HEK293 (cell line): Measurements from ENCODE around the gene OSBPL10.

ENCODE experiments used
- CTCF ChIA-PET: fragments of 350-600 bp; formaldehyde crosslinking; extraction: SDS; loops from one replicate; lab custom pipeline; 2021; ENCODE audit warnings: antibody characterized with exemption; lab: Yijun Ruan, JAX
- POLR2A ChIA-PET: fragments of 300-600 bp; formaldehyde crosslinking; extraction: SDS; loops from one replicate; lab custom pipeline; 2020; ENCODE audit warnings: antibody characterized with exemption, inconsistent platforms; lab: Yijun Ruan, JAX
- H3K27ac ChIP-seq: fragments of 200-500 bp; sonication (Bioruptor generic); 2 replicates; pipeline ENCODE4 v1.5.1; 2014; ENCODE audit warnings: low read depth, low read length, control low read depth, inconsistent platforms; ENCODE audit errors: extremely low read depth
- H3K36me3 ChIP-seq, 2 experiments: fragments of 200-500 bp in 1 of 2; sonication (Bioruptor generic) in 1 of 2; 1 replicate in 1 of 2; 2 replicates in 1 of 2; pipeline ENCODE4 v1.5.1; 2014 to 2017; ENCODE audit warnings: inconsistent platforms in 2 of 2, low read length in 2 of 2; ENCODE audit not compliant: control insufficient read depth in 2 of 2, insufficient read depth in 1 of 2
- H3K4me1 ChIP-seq: fragments of 200-500 bp; sonication (Bioruptor generic); 2 replicates; pipeline ENCODE4 v1.5.1; 2014; ENCODE audit warnings: mild to moderate bottlenecking, low read length, inconsistent platforms; ENCODE audit not compliant: control insufficient read depth, insufficient read depth
- H3K4me3 ChIP-seq: 2 replicates; pipeline ENCODE4 v1.5.1; 2011; ENCODE audit warnings: low read depth, mild to moderate bottlenecking, control low read depth, low read length, moderate library complexity
- H3K9me3 ChIP-seq: fragments of 200-500 bp; sonication (Bioruptor generic); 2 replicates; pipeline ENCODE4 v1.5.1; 2014; ENCODE audit warnings: low read depth, low read length, inconsistent platforms; ENCODE audit not compliant: control insufficient read depth, insufficient read depth
- ATF2 ChIP-seq: fragments of 450-650 bp; formaldehyde crosslinking; IDR thresholded peaks from 2 replicates; pipeline ENCODE4 v1.5.1; 2016; ENCODE audit warnings: missing biosample characterization, missing genetic modification characterization, low read depth
- YY2 ChIP-seq: fragments of 450-650 bp; formaldehyde crosslinking; IDR thresholded peaks from 2 replicates; pipeline ENCODE4 v1.5.1; 2016; ENCODE audit warnings: missing biosample characterization, missing genetic modification characterization
- ZBTB20 ChIP-seq: fragments of 450-650 bp; formaldehyde crosslinking; IDR thresholded peaks from 2 replicates; pipeline ENCODE4 v1.5.1; 2016; ENCODE audit warnings: missing biosample characterization, missing genetic modification characterization
- ZBTB8A ChIP-seq: fragments of 450-650 bp; formaldehyde crosslinking; IDR thresholded peaks from 2 replicates; pipeline ENCODE4 v1.5.1; 2016; ENCODE audit warnings: missing biosample characterization, missing genetic modification characterization
- ZNF114 ChIP-seq: fragments of 450-650 bp; formaldehyde crosslinking; IDR thresholded peaks from 2 replicates; pipeline ENCODE4 v1.5.0; 2017; ENCODE audit warnings: missing biosample characterization, missing genetic modification characterization
- ZNF202 ChIP-seq: fragments of 450-650 bp; formaldehyde crosslinking; IDR thresholded peaks from 2 replicates; pipeline ENCODE4 v1.5.1; 2016; ENCODE audit warnings: missing biosample characterization, missing genetic modification characterization, borderline replicate concordance
- ZNF311 ChIP-seq: fragments of 450-650 bp; formaldehyde crosslinking; IDR thresholded peaks from 2 replicates; pipeline ENCODE4 v1.5.1; 2017; ENCODE audit warnings: missing biosample characterization, missing genetic modification characterization, borderline replicate concordance
- ZNF341 ChIP-seq: fragments of 450-650 bp; formaldehyde crosslinking; IDR thresholded peaks from 2 replicates; pipeline ENCODE4; 2016; ENCODE audit warnings: low read depth, missing biosample characterization, missing genetic modification characterization
- ZNF529 ChIP-seq: fragments of 450-650 bp; formaldehyde crosslinking; IDR thresholded peaks from 2 replicates; pipeline ENCODE4 v1.5.1; 2017; ENCODE audit warnings: missing genetic modification characterization, missing biosample characterization; ENCODE audit not compliant: insufficient replicate concordance
- ZNF664 ChIP-seq: fragments of 450-650 bp; formaldehyde crosslinking; IDR thresholded peaks from 2 replicates; pipeline ENCODE4 v1.5.1; 2016; ENCODE audit warnings: missing biosample characterization, missing genetic modification characterization
- ZNF707 ChIP-seq: fragments of 450-650 bp; formaldehyde crosslinking; IDR thresholded peaks from 2 replicates; pipeline ENCODE4 v1.5.1; 2016; ENCODE audit warnings: missing biosample characterization, missing genetic modification characterization
- ZNF777 ChIP-seq: fragments of 450-650 bp; formaldehyde crosslinking; IDR thresholded peaks from 2 replicates; pipeline ENCODE4 v1.5.1; 2017; ENCODE audit warnings: missing biosample characterization, missing genetic modification characterization, borderline replicate concordance
- ZNF792 ChIP-seq: fragments of 450-650 bp; formaldehyde crosslinking; IDR thresholded peaks from 2 replicates; pipeline ENCODE4 v1.5.1; 2016; ENCODE audit warnings: missing biosample characterization, missing genetic modification characterization
- ZXDB ChIP-seq: fragments of 450-650 bp; formaldehyde crosslinking; IDR thresholded peaks from 2 replicates; pipeline ENCODE4 v1.5.1; 2016; ENCODE audit warnings: missing biosample characterization, missing genetic modification characterization
- TF ChIP-seq, protein P1 (sequence below): fragments of 450-650 bp; formaldehyde crosslinking; IDR thresholded peaks from 2 replicates; pipeline ENCODE4 v1.5.1; 2016; ENCODE audit warnings: missing biosample characterization, missing genetic modification characterization, low read depth
- TF ChIP-seq, protein P2 (sequence below): fragments of 450-650 bp; formaldehyde crosslinking; IDR thresholded peaks from 2 replicates; pipeline ENCODE4 v1.5.1; 2016; ENCODE audit warnings: missing biosample characterization, missing genetic modification characterization
- TF ChIP-seq, protein P3 (sequence below): fragments of 450-650 bp; formaldehyde crosslinking; IDR thresholded peaks from 2 replicates; pipeline ENCODE4 v1.5.1; 2016; ENCODE audit warnings: missing biosample characterization, missing genetic modification characterization
- TF ChIP-seq, protein P4 (sequence below): fragments of 450-650 bp; formaldehyde crosslinking; IDR thresholded peaks from 2 replicates; pipeline ENCODE4 v1.5.1; 2016; ENCODE audit warnings: missing biosample characterization, missing genetic modification characterization

OSBPL10 gene

DNA sequence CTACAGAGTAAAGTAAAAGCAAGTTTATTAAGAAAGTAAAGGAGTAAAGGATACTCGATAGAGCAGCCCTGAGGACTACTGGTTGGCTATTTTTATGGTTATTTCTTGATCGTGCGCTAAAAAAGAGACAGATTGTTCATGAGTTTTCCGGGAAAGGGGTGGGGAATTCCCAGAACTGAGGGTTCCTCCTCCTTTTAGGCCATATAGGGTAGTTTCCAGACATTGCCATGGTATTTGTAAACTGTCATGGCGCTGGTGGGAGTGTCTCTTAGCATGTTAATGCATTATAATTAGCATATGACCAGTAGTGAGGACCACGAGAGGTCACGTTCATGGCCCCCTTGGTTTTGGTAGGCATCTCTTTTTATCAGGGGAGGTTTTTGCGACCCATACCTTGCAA is 213.1 kb downstream of the OSBPL10 start:
- ChIA-PET CTCF (interaction anchor here (0.7 to 1.3 kb wide), 4 partner anchors 44 to 1000 kb away, joined by 3 to 6 read pairs (median 3); no protein-coding TSS in a partner anchor), POLR2A (no interaction called here)
- H3K9me3 ChIP-seq: no peaks in the 10 kb centered on the region
- H3K4me1 ChIP-seq: no peaks in the 10 kb centered on the region
- no peaks in the 10 kb centered on the region for H3K36me3 ChIP-seq
- H3K27ac ChIP-seq: no peak overlapping the region
- no peak for TF ChIP-seq ZBTB8A (tag by site-specific recombination)
- no peak for TF ChIP-seq ZNF341 (tag by site-specific recombination)
- no peak for TF ChIP-seq ZXDB (tag by site-specific recombination)
- no peak for TF ChIP-seq YY2 (tag by site-specific recombination)
- no peak for TF ChIP-seq ZNF664 (tag by site-specific recombination)
- no peak for TF ChIP-seq ZNF707 (tag by site-specific recombination)
- no peak for TF ChIP-seq ZNF311 (tag by site-specific recombination)
- TF ChIP-seq, protein P1, sequence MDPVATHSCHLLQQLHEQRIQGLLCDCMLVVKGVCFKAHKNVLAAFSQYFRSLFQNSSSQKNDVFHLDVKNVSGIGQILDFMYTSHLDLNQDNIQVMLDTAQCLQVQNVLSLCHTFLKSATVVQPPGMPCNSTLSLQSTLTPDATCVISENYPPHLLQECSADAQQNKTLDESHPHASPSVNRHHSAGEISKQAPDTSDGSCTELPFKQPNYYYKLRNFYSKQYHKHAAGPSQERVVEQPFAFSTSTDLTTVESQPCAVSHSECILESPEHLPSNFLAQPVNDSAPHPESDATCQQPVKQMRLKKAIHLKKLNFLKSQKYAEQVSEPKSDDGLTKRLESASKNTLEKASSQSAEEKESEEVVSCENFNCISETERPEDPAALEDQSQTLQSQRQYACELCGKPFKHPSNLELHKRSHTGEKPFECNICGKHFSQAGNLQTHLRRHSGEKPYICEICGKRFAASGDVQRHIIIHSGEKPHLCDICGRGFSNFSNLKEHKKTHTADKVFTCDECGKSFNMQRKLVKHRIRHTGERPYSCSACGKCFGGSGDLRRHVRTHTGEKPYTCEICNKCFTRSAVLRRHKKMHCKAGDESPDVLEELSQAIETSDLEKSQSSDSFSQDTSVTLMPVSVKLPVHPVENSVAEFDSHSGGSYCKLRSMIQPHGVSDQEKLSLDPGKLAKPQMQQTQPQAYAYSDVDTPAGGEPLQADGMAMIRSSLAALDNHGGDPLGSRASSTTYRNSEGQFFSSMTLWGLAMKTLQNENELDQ: no peak
- no peak for TF ChIP-seq ZNF792 (tag by site-specific recombination)
- TF ChIP-seq, protein P2, sequence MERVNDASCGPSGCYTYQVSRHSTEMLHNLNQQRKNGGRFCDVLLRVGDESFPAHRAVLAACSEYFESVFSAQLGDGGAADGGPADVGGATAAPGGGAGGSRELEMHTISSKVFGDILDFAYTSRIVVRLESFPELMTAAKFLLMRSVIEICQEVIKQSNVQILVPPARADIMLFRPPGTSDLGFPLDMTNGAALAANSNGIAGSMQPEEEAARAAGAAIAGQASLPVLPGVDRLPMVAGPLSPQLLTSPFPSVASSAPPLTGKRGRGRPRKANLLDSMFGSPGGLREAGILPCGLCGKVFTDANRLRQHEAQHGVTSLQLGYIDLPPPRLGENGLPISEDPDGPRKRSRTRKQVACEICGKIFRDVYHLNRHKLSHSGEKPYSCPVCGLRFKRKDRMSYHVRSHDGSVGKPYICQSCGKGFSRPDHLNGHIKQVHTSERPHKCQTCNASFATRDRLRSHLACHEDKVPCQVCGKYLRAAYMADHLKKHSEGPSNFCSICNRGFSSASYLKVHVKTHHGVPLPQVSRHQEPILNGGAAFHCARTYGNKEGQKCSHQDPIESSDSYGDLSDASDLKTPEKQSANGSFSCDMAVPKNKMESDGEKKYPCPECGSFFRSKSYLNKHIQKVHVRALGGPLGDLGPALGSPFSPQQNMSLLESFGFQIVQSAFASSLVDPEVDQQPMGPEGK (tag by site-specific recombination): no peak
- TF ChIP-seq, protein P3, sequence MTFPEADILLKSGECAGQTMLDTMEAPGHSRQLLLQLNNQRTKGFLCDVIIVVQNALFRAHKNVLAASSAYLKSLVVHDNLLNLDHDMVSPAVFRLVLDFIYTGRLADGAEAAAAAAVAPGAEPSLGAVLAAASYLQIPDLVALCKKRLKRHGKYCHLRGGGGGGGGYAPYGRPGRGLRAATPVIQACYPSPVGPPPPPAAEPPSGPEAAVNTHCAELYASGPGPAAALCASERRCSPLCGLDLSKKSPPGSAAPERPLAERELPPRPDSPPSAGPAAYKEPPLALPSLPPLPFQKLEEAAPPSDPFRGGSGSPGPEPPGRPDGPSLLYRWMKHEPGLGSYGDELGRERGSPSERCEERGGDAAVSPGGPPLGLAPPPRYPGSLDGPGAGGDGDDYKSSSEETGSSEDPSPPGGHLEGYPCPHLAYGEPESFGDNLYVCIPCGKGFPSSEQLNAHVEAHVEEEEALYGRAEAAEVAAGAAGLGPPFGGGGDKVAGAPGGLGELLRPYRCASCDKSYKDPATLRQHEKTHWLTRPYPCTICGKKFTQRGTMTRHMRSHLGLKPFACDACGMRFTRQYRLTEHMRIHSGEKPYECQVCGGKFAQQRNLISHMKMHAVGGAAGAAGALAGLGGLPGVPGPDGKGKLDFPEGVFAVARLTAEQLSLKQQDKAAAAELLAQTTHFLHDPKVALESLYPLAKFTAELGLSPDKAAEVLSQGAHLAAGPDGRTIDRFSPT (tag by site-specific recombination): no peak
- no peak for TF ChIP-seq ZBTB20 (tag by site-specific recombination)
- no peak for TF ChIP-seq ATF2 (tag by site-specific recombination)
- TF ChIP-seq, protein P4, sequence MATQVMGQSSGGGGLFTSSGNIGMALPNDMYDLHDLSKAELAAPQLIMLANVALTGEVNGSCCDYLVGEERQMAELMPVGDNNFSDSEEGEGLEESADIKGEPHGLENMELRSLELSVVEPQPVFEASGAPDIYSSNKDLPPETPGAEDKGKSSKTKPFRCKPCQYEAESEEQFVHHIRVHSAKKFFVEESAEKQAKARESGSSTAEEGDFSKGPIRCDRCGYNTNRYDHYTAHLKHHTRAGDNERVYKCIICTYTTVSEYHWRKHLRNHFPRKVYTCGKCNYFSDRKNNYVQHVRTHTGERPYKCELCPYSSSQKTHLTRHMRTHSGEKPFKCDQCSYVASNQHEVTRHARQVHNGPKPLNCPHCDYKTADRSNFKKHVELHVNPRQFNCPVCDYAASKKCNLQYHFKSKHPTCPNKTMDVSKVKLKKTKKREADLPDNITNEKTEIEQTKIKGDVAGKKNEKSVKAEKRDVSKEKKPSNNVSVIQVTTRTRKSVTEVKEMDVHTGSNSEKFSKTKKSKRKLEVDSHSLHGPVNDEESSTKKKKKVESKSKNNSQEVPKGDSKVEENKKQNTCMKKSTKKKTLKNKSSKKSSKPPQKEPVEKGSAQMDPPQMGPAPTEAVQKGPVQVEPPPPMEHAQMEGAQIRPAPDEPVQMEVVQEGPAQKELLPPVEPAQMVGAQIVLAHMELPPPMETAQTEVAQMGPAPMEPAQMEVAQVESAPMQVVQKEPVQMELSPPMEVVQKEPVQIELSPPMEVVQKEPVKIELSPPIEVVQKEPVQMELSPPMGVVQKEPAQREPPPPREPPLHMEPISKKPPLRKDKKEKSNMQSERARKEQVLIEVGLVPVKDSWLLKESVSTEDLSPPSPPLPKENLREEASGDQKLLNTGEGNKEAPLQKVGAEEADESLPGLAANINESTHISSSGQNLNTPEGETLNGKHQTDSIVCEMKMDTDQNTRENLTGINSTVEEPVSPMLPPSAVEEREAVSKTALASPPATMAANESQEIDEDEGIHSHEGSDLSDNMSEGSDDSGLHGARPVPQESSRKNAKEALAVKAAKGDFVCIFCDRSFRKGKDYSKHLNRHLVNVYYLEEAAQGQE: no peak
- no peak for TF ChIP-seq ZNF202
- TF ChIP-seq ZNF777: no peak
- TF ChIP-seq ZNF114: no peak
- no peak for TF ChIP-seq ZNF529 (tag by site-specific recombination)
- no peak overlapping the region for H3K4me3 ChIP-seq
